Airway epithelial cell (primary cell): ENCODE measurements around the gene MSN. TPM values are rescaled to one million over a fixed set of nuclear protein-coding genes. Genes with fewer than 3 reads are reported as not detected.

ENCODE experiments used
- total RNA-seq: library from RNA; depleted of rRNA; stranded (reverse); fragments of >200 nt; gene quantifications from 2 replicates; pipeline ENCODE4 v1.2.3, GENCODE V29; 2015

Gene MSN
- 307 and 367 TPM in 2 replicates for total RNA-seq

DNA sequence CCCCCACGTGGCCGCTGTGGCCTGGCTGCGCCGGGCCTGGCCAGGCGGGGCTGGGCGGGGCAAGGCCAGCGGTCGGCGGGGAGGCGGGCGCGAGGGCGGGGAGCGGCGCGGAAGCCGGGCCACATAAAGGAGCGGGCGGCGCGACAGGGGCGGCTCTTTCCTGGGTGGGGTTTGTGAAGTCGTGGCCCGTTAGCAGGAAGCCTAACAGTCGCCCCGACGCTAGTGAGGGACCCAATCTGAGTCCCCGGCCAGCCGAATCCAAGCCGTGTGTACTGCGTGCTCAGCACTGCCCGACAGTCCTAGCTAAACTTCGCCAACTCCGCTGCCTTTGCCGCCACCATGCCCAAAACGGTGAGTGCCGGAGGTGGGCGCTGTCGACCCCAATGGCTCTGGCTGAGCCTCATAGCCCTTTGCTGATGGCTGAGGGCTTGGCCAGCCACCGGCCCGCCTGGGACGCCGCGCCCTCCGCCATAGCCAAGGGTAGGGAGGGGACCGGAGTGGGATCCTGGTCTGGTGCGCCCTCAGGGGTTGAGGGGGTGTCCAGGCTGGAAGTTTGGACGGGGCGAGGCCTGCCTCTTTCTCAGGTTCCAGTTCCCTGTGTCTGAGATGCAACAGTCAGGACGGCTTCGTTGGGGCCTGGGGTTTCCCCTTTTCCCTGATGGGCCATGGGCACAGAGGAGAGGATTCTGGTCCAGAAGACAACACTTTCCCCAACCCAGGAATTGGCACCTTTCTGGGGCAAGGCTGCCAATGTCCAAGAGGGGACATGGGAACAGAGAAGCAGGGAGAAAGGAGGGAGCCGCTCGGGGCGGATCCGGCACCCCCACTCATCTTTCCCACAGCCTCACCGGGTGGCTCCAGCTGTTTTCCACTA is at the start of gene MSN:
MSN (plus strand) TSS at position 152 of the 874 bp plus-strand sequence; CDS start at position 340, 188 bp downstream.

Other genes with a start within 250 kb of the MSN start
- 41.7 and 43.2 TPM in 2 replicates for gene LAS1L, start 132.9 kb upstream of the MSN start, total RNA-seq